HCEC 1CT (cell line): ENCODE results near the gene CMIP.

Source experiments
- DNase-seq: peaks from one replicate; pipeline ENCODE4 v3.0.0-alpha.2; 2017

CMIP gene

GRCh38 chr16:81447383-81448101 lies 2.9 kb downstream of the CMIP start:
- no peak for DNase-seq

- no peak for DNase-seq
These were observed 3.8 kb downstream of the CMIP start for GRCh38 chr16:81448154-81449131.

GRCh38 chr16:81449241-81449640 lies 4.6 kb downstream of the CMIP start:
- no peak for DNase-seq

GRCh38 chr16:81449899-81450608 lies 5.4 kb downstream of the CMIP start:
- no peak for DNase-seq

- no peak for DNase-seq
These were observed 6.3 kb downstream of the CMIP start for GRCh38 chr16:81450783-81451491.

- DNase-seq, result no peak
These were observed 7.4 kb downstream of the CMIP start for GRCh38 chr16:81451753-81452680.

- no peak for DNase-seq
These were observed 8.6 kb downstream of the CMIP start for GRCh38 chr16:81453091-81453728.

GRCh38 chr16:81454044-81454443 lies 9.4 kb downstream of the CMIP start:
- no peak for DNase-seq

GRCh38 chr16:81455006-81455405 lies 10.4 kb downstream of the CMIP start:
- no peak for DNase-seq

- DNase-seq, result no peak
These were observed 11.3 kb downstream of the CMIP start for GRCh38 chr16:81455720-81456494.

- no peak for DNase-seq
These were observed 12.1 kb downstream of the CMIP start for GRCh38 chr16:81456523-81457325.

GRCh38 chr16:81457326-81458133 lies 12.9 kb downstream of the CMIP start:
- peak; percentile 58 for DNase-seq

- DNase-seq, result no peak
These were observed 13.6 kb downstream of the CMIP start for GRCh38 chr16:81458149-81458669.

GRCh38 chr16:81458827-81459598 lies 14.4 kb downstream of the CMIP start:
- DNase-seq, result no peak

GRCh38 chr16:81460075-81460474 lies 15.5 kb downstream of the CMIP start:
- no peak for DNase-seq

GRCh38 chr16:81461243-81461642 lies 16.6 kb downstream of the CMIP start:
- no peak for DNase-seq

- DNase-seq, result no peak
These were observed 17.2 kb downstream of the CMIP start for GRCh38 chr16:81461766-81462165.
